ENCODE results near the gene AFF1.
A peak's percentile ranks its signal among the peaks of the same experiment; 100 is the strongest.
"Not testable (repeated sequence)": the region's sequence is repeated elsewhere in the genome, so short reads cannot be mapped to it uniquely, and the experiment has no call there.

AFF1 gene

GRCh38 chr4:86980230-86980629 lies 45.4 kb downstream of the AFF1 start:
- no peak for DNase-seq (ENCODE audit: low spot score)

GRCh38 chr4:86981789-86982188 lies 47.0 kb downstream of the AFF1 start:
- no peak for DNase-seq (ENCODE audit: low spot score)

- DNase-seq (ENCODE audit: low spot score): not testable (repeated sequence)
Observed at GRCh38 chr4:86985852-86986251, 51.0 kb downstream of the AFF1 start.

GRCh38 chr4:86989658-86990057 lies 54.8 kb downstream of the AFF1 start:
- DNase-seq (ENCODE audit: low spot score): not testable (repeated sequence)

GRCh38 chr4:86990510-86990909 lies 55.7 kb downstream of the AFF1 start:
- no peak for DNase-seq (ENCODE audit: low spot score)

GRCh38 chr4:86991994-86992393 lies 57.2 kb downstream of the AFF1 start:
- peak; percentile 47 for DNase-seq (ENCODE audit: low spot score)

- no peak for DNase-seq (ENCODE audit: low spot score)
Observed at GRCh38 chr4:86993909-86994681, 59.3 kb downstream of the AFF1 start.

- DNase-seq (ENCODE audit: low spot score): peak; percentile 29
Observed at GRCh38 chr4:86994686-86995085, 59.9 kb downstream of the AFF1 start.

- DNase-seq (ENCODE audit: low spot score): not testable (repeated sequence)
Observed at GRCh38 chr4:86996510-86996909, 61.7 kb downstream of the AFF1 start.

- DNase-seq (ENCODE audit: low spot score): no peak
Observed at GRCh38 chr4:86999136-86999643, 64.4 kb downstream of the AFF1 start.

- DNase-seq (ENCODE audit: low spot score): no peak
Observed at GRCh38 chr4:87002682-87003043, 67.9 kb downstream of the AFF1 start.

- DNase-seq (ENCODE audit: low spot score): no peak
Observed at GRCh38 chr4:87003266-87003665, 68.5 kb downstream of the AFF1 start.

GRCh38 chr4:87005369-87005689 lies 70.5 kb downstream of the AFF1 start:
- DNase-seq (ENCODE audit: low spot score): no peak

- DNase-seq (ENCODE audit: low spot score): no peak
Observed at GRCh38 chr4:87005690-87006425, 71.0 kb downstream of the AFF1 start.

GRCh38 chr4:87006426-87006675 lies 71.5 kb downstream of the AFF1 start:
- no peak for DNase-seq (ENCODE audit: low spot score)

GRCh38 chr4:87006676-87007527 lies 72.1 kb downstream of the AFF1 start:
- DNase-seq (ENCODE audit: low spot score): peak; percentile 92

GRCh38 chr4:87007528-87008446 lies 73.0 kb downstream of the AFF1 start:
- peak; percentile 66 for DNase-seq (ENCODE audit: low spot score)

- DNase-seq (ENCODE audit: low spot score): peak; percentile 46
Observed at GRCh38 chr4:87009095-87009648, 74.4 kb downstream of the AFF1 start.

GRCh38 chr4:87010192-87010591 lies 75.4 kb downstream of the AFF1 start:
- no peak for DNase-seq (ENCODE audit: low spot score)

GRCh38 chr4:87011340-87012034 lies 76.7 kb downstream of the AFF1 start:
- DNase-seq (ENCODE audit: low spot score): peak; percentile 84
